CD4-positive, alpha-beta memory T cell (primary cell): ENCODE results near the gene PROC. TPM values are rescaled to one million over a fixed set of nuclear protein-coding genes. Genes with fewer than 3 reads are reported as not detected.
"Not testable (repeated sequence)": the region's sequence is repeated elsewhere in the genome, so short reads cannot be mapped to it uniquely, and the experiment has no call there.

ENCODE experiments used
- CTCF ChIA-PET: fragments of 350-600 bp; sonication (Branson Sonifier 250); formaldehyde crosslinking; loops from one replicate; lab custom pipeline; 2021; ENCODE audit warnings: inconsistent platforms; ENCODE audit not compliant: partially characterized antibody; lab: Charles Lee
- POLR2A ChIA-PET: fragments of 350-600 bp; sonication (Branson Sonifier 250); formaldehyde crosslinking; loops from one replicate; lab custom pipeline; 2021; ENCODE audit not compliant: partially characterized antibody; lab: Charles Lee
- DNase-seq, 5 donors: peaks; one replicate each; pipeline versions ENCODE4 v3.0.0 to v3.0.0-alpha.2; 2020 to 2022; ENCODE audit warnings: mixed read lengths in 1 of 5
- H3K27ac ChIP-seq: one replicate; pipeline ENCODE4 v1.7.0; 2013; ENCODE audit warnings: low read depth, low read length
- H3K27me3 ChIP-seq: 2 replicates; pipeline ENCODE4 v1.7.0; 2013; ENCODE audit warnings: mild to moderate bottlenecking, low read length, moderate library complexity; ENCODE audit not compliant: insufficient read depth
- H3K36me3 ChIP-seq: 2 replicates; pipeline ENCODE4 v1.7.0; 2013; ENCODE audit warnings: mild to moderate bottlenecking, low read length, moderate library complexity; ENCODE audit not compliant: insufficient read depth
- H3K4me1 ChIP-seq: 2 replicates; pipeline ENCODE4 v1.7.0; 2013; ENCODE audit warnings: mild to moderate bottlenecking, low read length, moderate library complexity; ENCODE audit not compliant: insufficient read depth
- H3K4me3 ChIP-seq, 2 donors: one replicate each; pipeline ENCODE4 v1.7.0; 2013; ENCODE audit warnings: low read length in 2 of 2, mild to moderate bottlenecking in 1 of 2
- H3K9me3 ChIP-seq, 2 donors: one replicate each; pipeline ENCODE4 v1.7.0; 2013; ENCODE audit warnings: low read length in 2 of 2, control low read depth in 1 of 2; ENCODE audit not compliant: control insufficient read depth in 1 of 2
- H3K27ac Mint-ChIP-seq, 7 donors: one replicate each; pipeline ENCODE4 v1.8.0; 2020 to 2021; ENCODE audit warnings: mixed read lengths in 7 of 7, mild to moderate bottlenecking in 6 of 7, inconsistent platforms in 3 of 7, moderate library complexity in 3 of 7
- H3K27me3 Mint-ChIP-seq, 2 donors: one replicate each; pipeline ENCODE4 v1.8.0; 2020 to 2021; ENCODE audit warnings: mixed read lengths in 2 of 2
- H3K36me3 Mint-ChIP-seq, 2 donors: one replicate each; pipeline ENCODE4 v1.8.0; 2020 to 2021; ENCODE audit warnings: mixed read lengths in 2 of 2, inconsistent platforms in 1 of 2, mild to moderate bottlenecking in 1 of 2
- H3K4me1 Mint-ChIP-seq, 4 donors: one replicate each; pipeline ENCODE4 v1.8.0; 2020 to 2021; ENCODE audit warnings: mixed read lengths in 4 of 4, mild to moderate bottlenecking in 1 of 4
- H3K4me3 Mint-ChIP-seq, 8 donors: one replicate each; pipeline ENCODE4 v1.8.0; 2020 to 2021; ENCODE audit warnings: mixed read lengths in 8 of 8, mild to moderate bottlenecking in 7 of 8, moderate library complexity in 6 of 8, inconsistent platforms in 3 of 8
- H3K9me3 Mint-ChIP-seq, 8 donors: one replicate each; pipeline ENCODE4 v1.8.0; 2020 to 2021; ENCODE audit warnings: mixed read lengths in 8 of 8, mild to moderate bottlenecking in 5 of 8, inconsistent platforms in 3 of 8, moderate library complexity in 1 of 8
- intact Hi-C: fragments of 100-400 bp; cut with micrococcal nuclease; formaldehyde crosslinking; loops from one replicate; pipeline ENCODE4 v1.15.1; 2023
- polyA plus RNA-seq, 2 donors: library from polyadenylated mRNA; unstranded; fragments of 300-500 nt; fragmentation: Illumina TruSeq; gene quantifications; one replicate each; pipeline ENCODE4 v1.2.3, GENCODE V29; 2021
- total RNA-seq, 2 experiments: library from RNA; stranded (reverse); gene quantifications; one replicate each; pipeline ENCODE4 v1.2.3, GENCODE V29; 2021

Gene PROC
- total and polyA plus RNA-seq, 4 experiments from 2014 or later: not detected

- Mint-ChIP-seq H3K27me3 (peaks cover 0 to 1% of the 10 kb centered on the region in 2 donors), H3K9me3 (peaks cover 1 to 20% (median 13%) of the 10 kb centered on the region in 8 donors), H3K27ac (no peak overlapping the region), H3K36me3 (peaks cover 4 to 33% of the 10 kb centered on the region in 2 donors), H3K4me1 (no peaks in the 10 kb centered on the region), H3K4me3 (no peak overlapping the region)
- ChIA-PET CTCF (no interaction called here), POLR2A (no interaction called here)
- Histone ChIP-seq H3K27me3 (no peaks in the 10 kb centered on the region), H3K4me1 (no peaks in the 10 kb centered on the region), H3K36me3 (no peaks in the 10 kb centered on the region), H3K4me3 (no peak overlapping the region), H3K9me3 (no peaks in the 10 kb centered on the region), H3K27ac (no peak overlapping the region)
- no peak for DNase-seq
- intact Hi-C loops: no loop called here
Measured at GRCh38 chr2:127449898-127450297, 31.7 kb downstream of the PROC start.

DNA sequence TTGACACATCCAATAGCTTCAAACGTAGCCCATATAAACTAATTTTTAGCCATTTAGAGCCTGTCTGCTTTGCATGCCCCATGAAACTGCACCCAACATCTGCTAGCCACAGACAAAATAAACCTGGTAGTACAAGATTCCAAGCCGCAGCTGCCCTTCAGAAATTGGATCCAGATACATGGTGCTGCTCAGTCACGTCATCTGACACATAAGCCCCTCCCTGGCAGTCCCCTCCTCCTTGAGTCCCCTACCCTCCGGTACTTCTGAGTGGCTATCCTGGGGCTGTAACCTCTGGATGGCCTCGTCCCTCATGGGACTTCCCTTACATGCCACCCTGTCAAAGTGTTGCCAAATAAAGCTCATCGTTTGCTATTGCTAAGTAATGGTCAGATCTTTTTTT is 33.8 kb downstream of the PROC start:
- peaks cover 0 to 1% of the 10 kb centered on the region in 2 donors for H3K27me3 Mint-ChIP-seq
- H3K4me1 Mint-ChIP-seq: peaks cover 8 to 16% (median 12%) of the 10 kb centered on the region in 4 donors
- ChIA-PET CTCF (no interaction called here), POLR2A (no interaction called here)
- no peak overlapping the region for H3K27ac ChIP-seq
- peaks cover 14% of the 10 kb centered on the region for H3K4me1 ChIP-seq
- no peak overlapping the region for H3K27ac Mint-ChIP-seq
- DNase-seq: no peak
- H3K36me3 ChIP-seq: no peaks in the 10 kb centered on the region
- H3K36me3 Mint-ChIP-seq: peaks cover 0 to 51% of the 10 kb centered on the region in 2 donors
- no peak overlapping the region for H3K4me3 Mint-ChIP-seq
- no peak overlapping the region for H3K4me3 ChIP-seq
- intact Hi-C loops: no loop called here
- H3K9me3 ChIP-seq: no peaks in the 10 kb centered on the region
- H3K9me3 Mint-ChIP-seq: peaks cover 0 to 13% (median 5%) of the 10 kb centered on the region in 8 donors
- H3K27me3 ChIP-seq: no peaks in the 10 kb centered on the region

DNA sequence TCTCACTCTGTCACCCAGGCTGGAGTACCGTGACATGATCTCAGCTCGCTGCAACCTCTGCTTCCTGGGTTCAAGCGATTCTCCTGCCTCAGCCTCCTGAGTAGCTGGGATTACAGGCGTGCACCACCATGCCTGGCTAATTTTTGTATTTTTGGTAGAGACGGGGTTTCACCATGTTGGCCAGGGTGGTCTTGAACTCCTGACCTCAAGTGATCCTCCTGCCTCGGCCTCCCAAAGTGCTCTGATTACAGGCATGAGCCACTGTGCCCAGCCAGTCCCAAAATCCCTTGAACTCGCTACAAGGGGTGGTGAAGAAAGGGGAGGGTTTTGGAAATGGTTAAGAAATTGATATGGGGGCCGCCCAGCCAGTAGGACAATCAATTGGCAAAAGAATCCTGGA is 34.2 kb downstream of the PROC start:
- POLR2A ChIA-PET, intact Hi-C loops, H3K36me3 ChIP-seq, H3K27me3 Mint-ChIP-seq, H3K27me3 ChIP-seq, DNase-seq, H3K9me3 Mint-ChIP-seq, H3K9me3 ChIP-seq, H3K27ac Mint-ChIP-seq, H3K27ac ChIP-seq, H3K4me3 Mint-ChIP-seq, H3K4me3 ChIP-seq: not testable (repeated sequence)
- CTCF ChIA-PET: interaction anchor here (1.4 kb wide), 1 partner anchor 38 kb away, joined by 3 read pairs; no protein-coding TSS in a partner anchor
- H3K4me1 ChIP-seq: peaks cover 14% of the 10 kb centered on the region
- peaks cover 0 to 55% of the 10 kb centered on the region in 2 donors for H3K36me3 Mint-ChIP-seq
- peaks cover 8 to 20% (median 13%) of the 10 kb centered on the region in 4 donors for H3K4me1 Mint-ChIP-seq

DNA sequence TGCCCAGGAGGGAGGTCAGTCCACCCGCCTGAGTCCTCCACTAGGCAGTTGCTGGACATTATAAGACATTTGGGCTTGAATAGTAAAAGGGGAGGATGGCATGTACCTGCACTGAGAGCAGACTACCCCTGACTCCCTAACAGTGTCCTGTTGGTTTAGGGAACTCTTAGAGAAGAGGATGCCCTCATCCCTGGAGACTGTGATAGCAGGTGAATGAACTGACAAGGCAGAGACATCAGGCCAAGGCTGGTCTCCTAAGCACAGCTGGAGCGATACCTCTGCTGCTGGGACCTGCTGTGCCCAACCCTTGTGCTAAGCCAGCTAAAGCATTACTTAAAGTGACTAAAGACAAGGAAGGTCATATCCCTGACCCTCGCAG is 34.8 kb downstream of the PROC start:
- DNase-seq: no peak
- peaks cover 0 to 6% (median 0%) of the 10 kb centered on the region in 8 donors for H3K9me3 Mint-ChIP-seq
- Histone ChIP-seq H3K36me3 (no peaks in the 10 kb centered on the region), H3K4me3 (no peak overlapping the region), H3K9me3 (no peaks in the 10 kb centered on the region), H3K27ac (no peak overlapping the region), H3K4me1 (peaks cover 14% of the 10 kb centered on the region), H3K27me3 (no peaks in the 10 kb centered on the region)
- CTCF ChIA-PET: interaction anchor here (1.4 kb wide), 1 partner anchor 38 kb away, joined by 3 read pairs; no protein-coding TSS in a partner anchor
- intact Hi-C loops: no loop called here
- peaks cover 8 to 23% (median 13%) of the 10 kb centered on the region in 4 donors for H3K4me1 Mint-ChIP-seq
- peaks cover 0 to 1% of the 10 kb centered on the region in 2 donors for H3K27me3 Mint-ChIP-seq
- POLR2A ChIA-PET: no interaction called here
- peaks cover 0 to 61% of the 10 kb centered on the region in 2 donors for H3K36me3 Mint-ChIP-seq
- no peak overlapping the region for H3K27ac Mint-ChIP-seq
- no peak overlapping the region for H3K4me3 Mint-ChIP-seq

DNA sequence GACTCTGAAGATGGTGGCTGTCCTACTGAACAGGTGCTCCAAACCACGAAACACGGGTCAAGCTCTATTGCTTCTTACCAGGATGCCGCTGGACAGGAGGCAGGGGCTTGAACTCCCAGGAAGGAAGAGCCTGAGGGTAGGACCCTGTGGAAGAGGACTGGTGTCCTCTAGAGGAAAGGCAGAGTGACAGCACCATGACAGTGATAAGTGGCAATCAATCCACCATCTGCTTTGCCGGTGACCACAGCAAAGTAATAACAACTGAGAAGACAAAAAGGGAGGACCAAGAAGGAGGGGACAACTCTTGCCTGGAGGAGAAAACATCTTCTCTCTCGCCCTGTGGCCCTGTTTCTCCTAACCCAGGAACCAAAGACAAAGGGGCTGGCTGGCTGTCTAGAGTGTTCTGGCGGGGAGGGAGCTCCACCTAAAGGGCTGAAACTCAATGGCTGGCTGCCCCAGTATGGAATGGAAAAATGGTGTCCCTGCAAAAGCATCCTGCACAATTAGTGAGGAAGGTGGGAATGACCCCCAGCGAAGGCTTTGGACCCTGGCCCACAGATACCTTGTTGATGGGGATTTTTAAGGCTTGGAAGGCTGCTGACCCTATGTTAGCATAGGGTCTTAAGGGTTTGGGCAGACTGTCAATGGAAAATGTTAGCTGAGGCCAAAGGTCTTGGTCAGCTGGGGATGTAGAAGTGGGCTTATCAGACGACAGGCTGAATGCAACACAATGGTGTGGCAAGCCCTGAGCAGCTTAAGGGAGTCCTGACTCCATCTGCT is 35.4 kb downstream of the PROC start:
- H3K27ac Mint-ChIP-seq: no peak overlapping the region
- H3K36me3 Mint-ChIP-seq: peaks cover 0 to 63% of the 10 kb centered on the region in 2 donors
- Histone ChIP-seq H3K4me1 (peaks cover 14% of the 10 kb centered on the region), H3K27me3 (no peaks in the 10 kb centered on the region), H3K9me3 (no peaks in the 10 kb centered on the region), H3K4me3 (no peak overlapping the region), H3K27ac (no peak overlapping the region), H3K36me3 (no peaks in the 10 kb centered on the region)
- no peak overlapping the region for H3K4me3 Mint-ChIP-seq
- H3K9me3 Mint-ChIP-seq: peaks cover 0 to 3% (median 0%) of the 10 kb centered on the region in 8 donors
- ChIA-PET CTCF (interaction anchor here (1.4 kb wide), 1 partner anchor 39 kb away, joined by 3 read pairs; no protein-coding TSS in a partner anchor), POLR2A (no interaction called here)
- no peak for DNase-seq
- H3K27me3 Mint-ChIP-seq: peaks cover 0 to 1% of the 10 kb centered on the region in 2 donors
- peaks cover 8 to 23% (median 13%) of the 10 kb centered on the region in 4 donors for H3K4me1 Mint-ChIP-seq
- intact Hi-C loops: no loop called here

DNA sequence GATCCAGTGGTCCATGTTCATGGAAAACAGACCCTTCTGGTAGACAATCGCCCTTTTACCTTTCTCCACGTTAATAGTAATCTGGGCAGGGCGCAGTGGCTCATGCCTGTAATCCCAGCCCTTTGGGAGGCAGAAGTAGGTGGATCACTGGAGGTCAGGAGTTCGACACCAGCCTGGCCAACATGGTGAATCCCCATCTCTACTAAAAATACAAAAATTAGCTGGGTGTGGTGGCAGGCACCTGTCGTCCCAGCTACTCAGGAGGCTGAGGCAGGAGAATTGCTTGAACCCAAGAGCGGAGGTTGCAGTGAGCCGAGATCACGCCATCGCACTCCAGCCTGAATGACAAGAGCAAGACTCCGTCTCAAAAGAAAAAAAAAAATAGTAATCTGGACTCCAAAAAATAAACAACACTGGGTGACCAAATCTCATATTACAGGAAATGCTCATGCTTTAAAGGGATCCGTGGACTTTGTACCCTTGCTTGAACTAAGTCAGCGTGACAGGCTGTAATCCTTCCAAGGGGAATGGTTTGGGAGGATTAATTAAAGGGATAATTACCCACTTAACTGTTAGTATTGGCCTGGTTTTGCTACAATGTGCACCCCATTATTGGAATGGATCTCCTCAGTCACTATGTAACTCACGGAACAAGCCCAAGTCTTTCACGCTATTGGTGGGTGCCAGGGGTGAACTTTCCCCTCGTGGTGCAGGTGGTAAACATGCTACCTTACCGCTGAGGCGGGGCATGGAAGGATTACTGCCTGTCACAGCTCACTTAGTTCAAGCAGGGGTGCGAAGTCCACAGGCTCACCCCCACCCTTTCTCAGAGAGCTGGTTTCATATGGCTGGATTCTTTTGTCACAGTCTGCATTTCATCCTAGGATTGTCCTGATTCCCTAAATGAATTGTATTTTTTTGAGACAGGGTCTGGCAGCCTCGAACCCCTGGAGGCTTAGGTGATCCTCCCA is 36.7 kb downstream of the PROC start:
- Histone ChIP-seq H3K36me3 (no peaks in the 10 kb centered on the region), H3K27me3 (no peaks in the 10 kb centered on the region), H3K4me3 (no peak overlapping the region), H3K27ac (no peak overlapping the region), H3K9me3 (no peaks in the 10 kb centered on the region), H3K4me1 (peaks cover 14% of the 10 kb centered on the region)
- ChIA-PET CTCF (interaction anchor here (1.2 kb wide), 1 partner anchor 25 kb away, joined by 3 read pairs; no protein-coding TSS in a partner anchor), POLR2A (no interaction called here)
- no peak overlapping the region for H3K4me3 Mint-ChIP-seq
- DNase-seq: no peak
- H3K27ac Mint-ChIP-seq: no peak overlapping the region
- peaks cover 8 to 23% (median 13%) of the 10 kb centered on the region in 4 donors for H3K4me1 Mint-ChIP-seq
- no peaks in the 10 kb centered on the region for H3K27me3 Mint-ChIP-seq
- peaks cover 0 to 57% of the 10 kb centered on the region in 2 donors for H3K36me3 Mint-ChIP-seq
- intact Hi-C loops: no loop called here
- H3K9me3 Mint-ChIP-seq: no peaks in the 10 kb centered on the region
